GM10266 (cell line): ENCODE results near the gene ACP1.

Source experiments
- DNase-seq: peaks from one replicate; pipeline ENCODE4 v3.0.0; 2012; ENCODE audit errors: extremely low spot score
- TF ChIP-seq, protein P1 (sequence below): IDR thresholded peaks from 2 replicates; pipeline ENCODE4 v1.5.1; 2012; ENCODE audit warnings: mild to moderate bottlenecking, low read depth; ENCODE audit not compliant: control insufficient read depth, insufficient read depth; ENCODE audit errors: missing control alignments

ACP1 gene

DNA sequence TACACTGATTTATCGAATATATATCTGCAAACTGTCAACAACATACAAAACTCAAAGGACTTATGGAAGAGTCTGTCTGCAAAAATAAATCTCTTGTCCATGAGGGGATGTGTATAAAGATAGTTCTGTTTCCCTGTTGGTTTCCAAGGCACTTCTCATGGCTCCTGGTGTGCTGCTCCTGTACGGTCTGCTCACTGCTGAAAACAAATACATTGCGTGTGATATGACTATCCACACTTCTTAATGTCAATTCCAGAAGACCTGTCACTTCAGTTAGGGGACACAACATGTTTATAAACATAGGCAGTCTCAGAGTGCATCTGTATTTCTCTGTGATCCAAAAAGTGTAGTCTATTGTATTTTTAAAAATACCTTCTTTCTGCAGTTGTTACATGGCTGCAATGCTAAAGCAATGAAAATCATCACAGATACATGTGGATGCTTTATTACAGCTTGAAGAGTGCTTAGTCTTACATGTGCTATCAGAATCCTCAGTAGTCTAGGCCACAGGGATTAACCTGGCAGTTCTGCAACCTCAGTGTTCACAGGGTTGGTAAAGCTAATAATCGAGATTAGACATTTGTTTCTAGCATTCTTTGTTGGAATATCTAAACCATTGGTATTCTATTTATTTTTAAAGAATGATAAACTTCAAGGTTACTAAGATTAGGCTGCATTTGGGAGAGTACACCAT, 15.4 kb downstream of the ACP1 start:
- DNase-seq = no peak
- TF ChIP-seq, protein P1, sequence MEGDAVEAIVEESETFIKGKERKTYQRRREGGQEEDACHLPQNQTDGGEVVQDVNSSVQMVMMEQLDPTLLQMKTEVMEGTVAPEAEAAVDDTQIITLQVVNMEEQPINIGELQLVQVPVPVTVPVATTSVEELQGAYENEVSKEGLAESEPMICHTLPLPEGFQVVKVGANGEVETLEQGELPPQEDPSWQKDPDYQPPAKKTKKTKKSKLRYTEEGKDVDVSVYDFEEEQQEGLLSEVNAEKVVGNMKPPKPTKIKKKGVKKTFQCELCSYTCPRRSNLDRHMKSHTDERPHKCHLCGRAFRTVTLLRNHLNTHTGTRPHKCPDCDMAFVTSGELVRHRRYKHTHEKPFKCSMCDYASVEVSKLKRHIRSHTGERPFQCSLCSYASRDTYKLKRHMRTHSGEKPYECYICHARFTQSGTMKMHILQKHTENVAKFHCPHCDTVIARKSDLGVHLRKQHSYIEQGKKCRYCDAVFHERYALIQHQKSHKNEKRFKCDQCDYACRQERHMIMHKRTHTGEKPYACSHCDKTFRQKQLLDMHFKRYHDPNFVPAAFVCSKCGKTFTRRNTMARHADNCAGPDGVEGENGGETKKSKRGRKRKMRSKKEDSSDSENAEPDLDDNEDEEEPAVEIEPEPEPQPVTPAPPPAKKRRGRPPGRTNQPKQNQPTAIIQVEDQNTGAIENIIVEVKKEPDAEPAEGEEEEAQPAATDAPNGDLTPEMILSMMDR = no peak

DNA sequence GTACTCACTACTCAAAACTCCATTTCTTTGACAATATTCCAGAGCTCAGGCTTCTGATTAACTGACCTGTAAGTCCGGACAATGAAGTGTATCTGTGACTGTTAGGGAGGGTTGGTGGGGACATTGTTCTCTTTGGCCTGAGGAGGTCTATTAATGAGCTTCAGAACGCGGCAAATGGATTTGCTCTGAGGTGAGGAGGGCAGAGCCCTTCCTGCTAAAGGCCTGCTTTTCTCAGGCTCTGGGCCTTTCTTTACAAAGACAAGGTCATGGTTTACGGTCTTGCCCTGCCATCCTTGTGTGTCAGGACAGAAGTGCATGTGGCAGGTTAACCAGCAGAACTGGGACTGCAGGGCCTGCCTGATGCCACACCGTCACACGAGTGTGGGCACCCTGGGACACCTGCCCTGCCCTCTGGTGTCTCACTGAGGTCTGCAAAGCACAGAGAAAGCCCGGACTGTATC, 15.9 kb downstream of the ACP1 start:
- TF ChIP-seq, protein P1 = no peak

DNA sequence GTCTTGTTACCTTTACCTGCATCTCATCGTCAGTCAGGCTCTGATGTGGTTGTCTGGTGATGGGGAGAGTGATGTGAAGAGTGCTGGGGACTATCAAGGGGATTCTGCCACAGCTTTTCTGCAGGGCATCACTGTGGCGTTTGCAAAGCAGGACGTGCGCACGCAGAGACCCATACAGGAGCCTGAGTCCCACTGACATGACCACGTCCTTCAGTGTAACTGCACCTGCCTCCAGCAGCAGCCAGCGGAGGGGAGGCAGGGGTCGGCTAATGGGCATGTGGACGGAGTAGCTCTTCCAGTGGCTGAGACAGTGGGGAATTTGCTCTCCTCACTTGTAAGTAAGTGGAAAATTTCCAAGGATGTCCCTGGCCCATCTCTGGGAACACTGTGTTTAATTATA, 16.6 kb downstream of the ACP1 start:
- TF ChIP-seq, protein P1 = no peak
- no peak for DNase-seq

More for the DNA sequence above, 15.9 kb downstream of the ACP1 start:
- no peak for DNase-seq

- TF ChIP-seq, protein P1 = no peak
- no peak for DNase-seq
Observed at GRCh38 chr2:282371-283263, 17.9 kb downstream of the ACP1 start.

DNA sequence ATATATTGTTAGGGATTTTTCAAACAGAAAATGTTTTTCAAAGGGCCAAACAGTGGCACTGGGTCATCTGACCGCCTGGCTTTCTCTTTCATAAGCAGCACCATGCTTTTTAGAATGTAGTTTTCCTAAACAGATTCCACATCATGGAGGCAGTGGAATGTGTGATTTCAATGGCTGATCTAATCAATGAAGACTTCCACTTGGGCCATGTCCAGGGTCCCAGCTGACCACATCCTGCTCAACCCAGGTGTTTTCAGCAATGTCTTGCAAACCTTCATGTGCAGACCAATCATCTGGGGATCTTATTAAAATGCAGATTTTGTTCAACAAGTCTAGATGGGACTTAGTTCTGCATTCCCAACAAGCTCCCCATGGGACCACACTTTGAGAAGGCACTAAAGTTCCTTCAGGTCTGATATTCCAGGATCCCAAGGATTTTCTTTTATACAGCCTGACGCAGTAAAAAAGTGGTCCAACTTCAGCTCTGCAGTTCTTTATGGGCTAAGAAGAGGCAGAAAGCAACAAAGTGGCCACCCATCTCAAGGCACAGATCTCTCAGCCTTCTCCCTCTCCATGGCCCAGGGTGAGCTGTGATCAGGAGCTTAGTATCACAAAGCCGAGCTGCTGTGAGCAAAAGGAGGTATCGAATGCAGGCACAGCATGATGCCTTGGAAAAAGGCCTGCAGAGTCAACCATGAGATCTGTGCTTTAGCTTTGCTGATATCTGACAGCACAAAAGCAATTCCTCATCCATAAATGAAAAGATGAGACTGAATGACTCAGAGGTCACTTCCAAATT, 19.4 kb downstream of the ACP1 start:
- TF ChIP-seq, protein P1 = no peak
- DNase-seq = no peak

DNA sequence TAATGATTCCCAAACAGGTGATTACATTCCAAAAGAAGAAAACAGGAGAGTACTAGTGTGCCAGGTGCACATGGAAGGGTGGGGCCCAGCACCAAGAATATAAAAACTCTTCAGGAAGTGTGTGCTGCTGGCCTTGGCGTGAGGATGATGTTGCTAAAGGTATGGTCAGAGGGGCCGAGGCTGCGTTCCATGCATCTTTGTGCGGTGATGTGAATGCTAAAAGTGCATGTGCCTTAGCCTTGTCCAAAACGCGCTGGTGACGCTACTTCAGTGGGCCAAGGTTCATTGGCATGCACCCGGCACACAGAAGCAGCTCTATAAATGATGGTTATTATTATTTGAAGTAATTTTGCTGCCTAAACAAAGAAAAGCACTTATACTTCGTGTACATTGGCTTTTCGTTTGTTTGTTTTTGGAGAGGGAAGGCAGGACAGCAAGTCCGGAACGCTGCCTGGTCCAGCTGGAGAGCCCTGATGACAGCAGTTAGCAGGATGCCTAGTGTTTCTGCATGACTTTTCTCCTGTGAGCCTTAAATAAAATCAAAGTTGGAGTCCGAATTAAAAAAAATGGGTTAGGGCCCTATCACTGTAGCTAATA, 20.2 kb downstream of the ACP1 start:
- TF ChIP-seq, protein P1 = no peak
- DNase-seq = no peak
